HCT116 (cell line): Measurements from ENCODE around the gene HEPACAM.

Experiments used
- CEBPB ChIP-seq: IDR thresholded peaks from 2 replicates; pipeline ENCODE4 v1.6.1; 2012; ENCODE audit warnings: low read depth
- JUND ChIP-seq: IDR thresholded peaks from 2 replicates; pipeline ENCODE4 v1.6.1; 2012
- POLR2A ChIP-seq: IDR thresholded peaks from 2 replicates; pipeline ENCODE4 v1.7.0; 2011; ENCODE audit warnings: borderline replicate concordance; ENCODE audit not compliant: insufficient read depth, insufficient read length; ENCODE audit errors: extremely low read depth
- POLR2AphosphoS5 ChIP-seq: IDR thresholded peaks from 2 replicates; pipeline ENCODE4 v1.6.1; 2011; ENCODE audit warnings: mild to moderate bottlenecking, low read depth, low read length, moderate library complexity
- ZFX ChIP-seq: fragments of 450-650 bp; IDR thresholded peaks from 2 replicates; pipeline ENCODE4 v1.6.1; 2017
- TF ChIP-seq, protein P1 (sequence below), 3 experiments: fragments of 200-600 bp in 1 of 3; sonication (generic) in 1 of 3; IDR thresholded peaks in 2 of 3; conservative IDR thresholded peaks in 1 of 3; 2 replicates each; pipeline ENCODE4 v1.5.1; 2012 to 2017; ENCODE audit warnings: low read depth in 2 of 3, low read length in 2 of 3, antibody characterized with exemption in 1 of 3, borderline replicate concordance in 1 of 3, control low read depth in 1 of 3, mild to moderate bottlenecking in 1 of 3, mixed read lengths in 1 of 3, mixed run types in 1 of 3, moderate library complexity in 1 of 3; ENCODE audit not compliant: insufficient read depth in 1 of 3
- TF ChIP-seq, protein P2 (sequence below): IDR thresholded peaks from 2 replicates; pipeline ENCODE4 v1.6.1; 2011; ENCODE audit warnings: mild to moderate bottlenecking, low read length, moderate library complexity; ENCODE audit not compliant: insufficient replicate concordance; ENCODE audit errors: extremely low read depth

DNA sequence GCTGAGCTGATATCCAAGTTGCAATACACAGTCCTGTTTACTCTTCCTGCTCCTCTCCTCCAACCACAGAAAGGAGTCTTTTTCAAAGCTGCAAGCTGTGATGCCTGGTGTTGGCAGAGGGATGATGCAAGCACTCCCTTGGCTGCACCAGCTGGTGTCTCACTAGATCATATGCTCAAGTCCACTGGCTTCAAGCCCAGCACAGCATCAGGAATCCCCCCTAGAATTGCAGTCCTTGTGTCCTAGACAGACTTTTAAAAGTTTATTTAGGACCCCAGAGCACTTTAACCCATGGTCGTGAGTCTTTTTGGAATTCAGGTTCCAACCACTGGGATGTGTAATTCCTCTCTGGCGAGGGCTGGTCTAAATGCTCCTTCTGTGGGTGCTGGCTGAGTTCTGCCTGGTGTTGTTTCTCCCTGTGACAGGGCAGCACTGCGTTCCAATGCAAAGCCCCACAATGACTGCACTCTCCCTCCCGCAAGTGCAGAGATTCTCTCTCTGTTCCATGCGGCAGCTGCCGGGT lies 18.7 kb downstream of the HEPACAM start:
- TF ChIP-seq POLR2A (no peak), CEBPB (no peak), JUND (no peak), ZFX (no peak), POLR2AphosphoS5 (no peak)
- TF ChIP-seq, protein P1, sequence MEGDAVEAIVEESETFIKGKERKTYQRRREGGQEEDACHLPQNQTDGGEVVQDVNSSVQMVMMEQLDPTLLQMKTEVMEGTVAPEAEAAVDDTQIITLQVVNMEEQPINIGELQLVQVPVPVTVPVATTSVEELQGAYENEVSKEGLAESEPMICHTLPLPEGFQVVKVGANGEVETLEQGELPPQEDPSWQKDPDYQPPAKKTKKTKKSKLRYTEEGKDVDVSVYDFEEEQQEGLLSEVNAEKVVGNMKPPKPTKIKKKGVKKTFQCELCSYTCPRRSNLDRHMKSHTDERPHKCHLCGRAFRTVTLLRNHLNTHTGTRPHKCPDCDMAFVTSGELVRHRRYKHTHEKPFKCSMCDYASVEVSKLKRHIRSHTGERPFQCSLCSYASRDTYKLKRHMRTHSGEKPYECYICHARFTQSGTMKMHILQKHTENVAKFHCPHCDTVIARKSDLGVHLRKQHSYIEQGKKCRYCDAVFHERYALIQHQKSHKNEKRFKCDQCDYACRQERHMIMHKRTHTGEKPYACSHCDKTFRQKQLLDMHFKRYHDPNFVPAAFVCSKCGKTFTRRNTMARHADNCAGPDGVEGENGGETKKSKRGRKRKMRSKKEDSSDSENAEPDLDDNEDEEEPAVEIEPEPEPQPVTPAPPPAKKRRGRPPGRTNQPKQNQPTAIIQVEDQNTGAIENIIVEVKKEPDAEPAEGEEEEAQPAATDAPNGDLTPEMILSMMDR (IDR thresholded peaks at IDR 0.05 in 2 of 3, conservative IDR thresholded peaks at IDR 0.05 in 1 of 3; ENCODE audit: borderline replicate concordance in 1 of 3, insufficient read depth in 1 of 3, low read depth in 2 of 3, low read length in 2 of 3), result no peak
- TF ChIP-seq, protein P2, sequence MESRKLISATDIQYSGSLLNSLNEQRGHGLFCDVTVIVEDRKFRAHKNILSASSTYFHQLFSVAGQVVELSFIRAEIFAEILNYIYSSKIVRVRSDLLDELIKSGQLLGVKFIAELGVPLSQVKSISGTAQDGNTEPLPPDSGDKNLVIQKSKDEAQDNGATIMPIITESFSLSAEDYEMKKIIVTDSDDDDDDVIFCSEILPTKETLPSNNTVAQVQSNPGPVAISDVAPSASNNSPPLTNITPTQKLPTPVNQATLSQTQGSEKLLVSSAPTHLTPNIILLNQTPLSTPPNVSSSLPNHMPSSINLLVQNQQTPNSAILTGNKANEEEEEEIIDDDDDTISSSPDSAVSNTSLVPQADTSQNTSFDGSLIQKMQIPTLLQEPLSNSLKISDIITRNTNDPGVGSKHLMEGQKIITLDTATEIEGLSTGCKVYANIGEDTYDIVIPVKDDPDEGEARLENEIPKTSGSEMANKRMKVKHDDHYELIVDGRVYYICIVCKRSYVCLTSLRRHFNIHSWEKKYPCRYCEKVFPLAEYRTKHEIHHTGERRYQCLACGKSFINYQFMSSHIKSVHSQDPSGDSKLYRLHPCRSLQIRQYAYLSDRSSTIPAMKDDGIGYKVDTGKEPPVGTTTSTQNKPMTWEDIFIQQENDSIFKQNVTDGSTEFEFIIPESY, result no peak
